Uterus (tissue), 4 donors: ENCODE measurements around the gene MXRA7. TPM values are rescaled to one million over a fixed set of nuclear protein-coding genes. Genes with fewer than 3 reads are reported as not detected.
"Not testable (repeated sequence)": the region's sequence is repeated elsewhere in the genome, so short reads cannot be mapped to it uniquely, and the experiment has no call there.

ENCODE experiments used
- DNase-seq, 2 donors: peaks; one replicate each; pipeline ENCODE4 v3.0.0-alpha.2; 2019 to 2020
- H3K27ac ChIP-seq, 2 donors: fragments of 200-600 bp; sonication (generic); 1 replicate in 1 of 2; 2 replicates in 1 of 2; pipeline ENCODE4 v1.5.1; 2016 to 2018
- H3K27me3 ChIP-seq, 2 donors: fragments of 200-600 bp; sonication (generic); one replicate each; pipeline ENCODE4 v1.5.1; 2018 to 2019; ENCODE audit warnings: control low read depth in 1 of 2
- H3K36me3 ChIP-seq, 2 donors: fragments of 200-600 bp; sonication (generic); one replicate each; pipeline ENCODE4 v1.5.1; 2019; ENCODE audit warnings: control low read depth in 1 of 2
- H3K4me1 ChIP-seq, 2 donors: fragments of 200-600 bp; sonication (generic); one replicate each; pipeline ENCODE4 v1.5.1; 2018 to 2019; ENCODE audit warnings: control low read depth in 1 of 2
- H3K4me3 ChIP-seq, 2 donors: fragments of 200-600 bp; sonication (generic); 1 replicate in 1 of 2; 2 replicates in 1 of 2; pipeline ENCODE4 v1.5.1; 2018 to 2019; ENCODE audit warnings: mild to moderate bottlenecking in 1 of 2
- H3K9me3 ChIP-seq, 2 donors: fragments of 200-600 bp; sonication (generic); one replicate each; pipeline ENCODE4 v1.5.1; 2019; ENCODE audit warnings: control low read depth in 1 of 2
- CTCF ChIP-seq, 4 experiments: fragments of 200-600 bp in 2 of 4; fragments of 450-650 bp in 2 of 4; sonication (generic) in 2 of 4; IDR thresholded peaks; one replicate each; pipeline ENCODE4 v1.5.1; 2016 to 2019; ENCODE audit warnings: antibody characterized with exemption in 4 of 4, mild to moderate bottlenecking in 2 of 4, moderate library complexity in 1 of 4
- POLR2A ChIP-seq, 2 donors: fragments of 450-650 bp; IDR thresholded peaks; one replicate each; pipeline ENCODE4 v1.6.1; 2016; ENCODE audit warnings: antibody characterized with exemption in 2 of 2, mild to moderate bottlenecking in 1 of 2, moderate library complexity in 1 of 2
- intact Hi-C: fragments of 100-400 bp; cut with DNase I; formaldehyde crosslinking; loops from one replicate; pipeline ENCODE4 v1.15.1; 2023; ENCODE audit warnings: low total_unique reads
- total RNA-seq, 4 donors: library from RNA; depleted of rRNA in 3 of 4; stranded (reverse); fragments of >200 nt in 3 of 4; gene quantifications; one replicate each; pipeline versions ENCODE4 v1.1.0 to v1.2.4, GENCODE V29; 2014 to 2023
- donor health status: DM: yes; HTN: yes; CAD: no.

Gene MXRA7
- total RNA-seq, 4 donors from 2014 or later, result 174 to 250 (median 197) TPM

GRCh38 chr17:76701471-76701967 lies 9.2 kb downstream of the MXRA7 start:
- TF ChIP-seq CTCF (IDR thresholded peaks at IDR 0.05), result no peak
- TF ChIP-seq POLR2A (IDR thresholded peaks at IDR 0.05), result no peak
- Histone ChIP-seq H3K4me3 (peak overlapping the region in 1 of 2 donors; percentile 18), H3K36me3 (no peaks in the 10 kb centered on the region), H3K9me3 (no peaks in the 10 kb centered on the region), H3K27ac (peak overlapping the region; percentile 90 to 96), H3K4me1 (peaks cover 4 to 30% of the 10 kb centered on the region in 2 donors), H3K27me3 (no peaks in the 10 kb centered on the region)
- intact Hi-C loops, result no loop called here
- no peak for DNase-seq

DNA sequence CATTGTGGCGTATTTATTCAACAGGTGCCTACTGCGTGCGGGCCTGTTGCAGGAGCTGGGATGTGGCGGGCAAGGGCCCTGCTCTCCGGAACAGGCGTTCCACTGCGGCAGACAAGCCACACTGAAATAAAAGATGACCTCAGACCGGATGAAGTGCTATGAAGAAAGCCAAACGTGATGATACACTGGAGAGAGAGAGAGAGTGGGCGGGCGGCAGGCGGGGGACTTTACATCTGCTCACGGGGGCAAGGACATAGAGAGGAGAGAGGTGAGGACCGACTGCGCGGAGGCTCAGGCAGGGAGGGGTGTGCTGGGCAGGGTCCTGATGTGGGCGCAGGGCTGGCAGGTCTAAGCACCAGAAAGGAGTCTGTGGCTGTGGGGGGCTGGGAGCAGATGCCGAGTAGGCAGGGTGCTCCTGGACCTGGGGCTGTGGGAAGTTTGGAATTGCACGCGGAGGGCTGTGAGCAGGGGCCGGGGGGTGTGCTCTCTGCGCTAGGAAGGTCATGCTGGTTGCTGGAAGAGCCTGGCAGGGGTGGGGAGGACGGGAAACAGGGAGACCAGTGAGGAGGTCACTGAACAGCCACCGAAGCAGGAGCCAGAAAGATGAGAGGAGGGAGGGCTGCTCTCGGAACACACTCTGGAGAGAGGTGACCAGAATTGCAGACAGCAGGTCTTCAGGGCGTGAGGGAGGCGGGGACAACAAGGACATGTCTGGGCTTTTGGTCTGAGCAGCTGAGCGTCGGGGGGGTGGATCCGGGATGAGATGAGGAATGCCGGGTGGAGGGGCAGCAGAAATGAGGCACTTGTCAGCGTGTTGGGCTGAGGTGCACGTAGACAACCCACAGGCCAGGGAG lies 9.9 kb downstream of the MXRA7 start:
- H3K4me1 ChIP-seq, result peaks cover 7 to 30% of the 10 kb centered on the region in 2 donors

DNA sequence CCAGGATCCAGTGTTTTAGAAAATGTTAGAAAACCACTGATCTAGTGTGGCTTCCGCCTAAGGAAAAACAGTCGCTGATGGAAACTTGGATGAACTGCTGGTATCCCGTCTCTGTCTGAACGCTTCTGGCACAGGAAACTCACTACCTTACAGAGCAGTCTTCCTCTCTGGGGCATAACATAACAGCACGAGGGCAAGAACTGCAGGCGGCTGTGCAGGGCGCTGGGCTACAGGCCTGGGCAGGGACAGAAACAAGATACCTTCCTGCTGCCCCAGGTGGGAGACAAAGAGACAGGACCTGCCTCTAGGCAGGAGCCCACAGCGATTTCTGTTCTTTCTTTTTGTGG lies 10.5 kb downstream of the MXRA7 start:
- Histone ChIP-seq H3K36me3 (no peaks in the 10 kb centered on the region), H3K27me3 (no peaks in the 10 kb centered on the region), H3K27ac (peak overlapping the region; percentile 90 to 96), H3K9me3 (no peaks in the 10 kb centered on the region), H3K4me1 (peaks cover 7 to 34% of the 10 kb centered on the region in 2 donors), H3K4me3 (peak overlapping the region in 1 of 2 donors; percentile 18)
- DNase-seq, result no peak
- no peak for TF ChIP-seq CTCF (IDR thresholded peaks at IDR 0.05)
- no peak for TF ChIP-seq POLR2A (IDR thresholded peaks at IDR 0.05)
- intact Hi-C loops, result no loop called here

More for the DNA sequence above, 9.9 kb downstream of the MXRA7 start:
- intact Hi-C loops, result no loop called here
- Histone ChIP-seq H3K4me3 (peak overlapping the region; percentile 7 to 18), H3K27me3 (no peaks in the 10 kb centered on the region), H3K36me3 (no peaks in the 10 kb centered on the region), H3K27ac (peak overlapping the region; percentile 90 to 96), H3K9me3 (no peaks in the 10 kb centered on the region)
- TF ChIP-seq POLR2A (IDR thresholded peaks at IDR 0.05) (peak; percentile 66 to 69), CTCF (IDR thresholded peaks at IDR 0.05) (no peak)
- DNase-seq, result peak; percentile 77 to 89

- DNase-seq, intact Hi-C loops: not testable (repeated sequence)
- peaks cover 7 to 34% of the 10 kb centered on the region in 2 donors for H3K4me1 ChIP-seq
Observed at GRCh38 chr17:76698466-76698977, 12.2 kb downstream of the MXRA7 start.

GRCh38 chr17:76697702-76698465 lies 12.9 kb downstream of the MXRA7 start:
- Histone ChIP-seq H3K9me3 (no peaks in the 10 kb centered on the region), H3K4me3 (no peak overlapping the region), H3K27ac (peak overlapping the region; percentile 90 to 96), H3K36me3 (no peaks in the 10 kb centered on the region), H3K4me1 (peaks cover 7 to 34% of the 10 kb centered on the region in 2 donors), H3K27me3 (no peaks in the 10 kb centered on the region)
- TF ChIP-seq CTCF (IDR thresholded peaks at IDR 0.05) (peak in 1 of 4 experiments; percentile 4), POLR2A (IDR thresholded peaks at IDR 0.05) (no peak)
- intact Hi-C loops, result no loop called here
- DNase-seq, result peak in 1 of 2 donors; percentile 43

More at GRCh38 chr17:76698466-76698977, 12.2 kb downstream of the MXRA7 start:
- not testable (repeated sequence) for H3K27me3 ChIP-seq, H3K9me3 ChIP-seq, H3K4me3 ChIP-seq, H3K36me3 ChIP-seq
- H3K27ac ChIP-seq, result peak overlapping the region; percentile 90 to 96
